Ovary (tissue), 9 donors: Measurements from ENCODE around the gene ZNF652. TPM values are rescaled to one million over a fixed set of nuclear protein-coding genes. Genes with fewer than 3 reads are reported as not detected.

Experiments used
- DNase-seq, 5 donors: peaks; one replicate each; pipeline ENCODE4 v3.0.0-alpha.2; 2019 to 2020
- H3K27ac ChIP-seq, 2 donors: fragments of 200-600 bp; one replicate each; pipeline versions ENCODE4 v1.5.1 to v1.8.0; 2019 to 2022
- H3K27me3 ChIP-seq: fragments of 200-600 bp; one replicate; pipeline ENCODE4 v1.8.0; 2022
- H3K36me3 ChIP-seq: fragments of 200-600 bp; sonication (generic); one replicate; pipeline ENCODE4 v1.5.1; 2019
- H3K4me1 ChIP-seq: one replicate; pipeline ENCODE4 v1.8.1; 2013; ENCODE audit warnings: mild to moderate bottlenecking, moderate library complexity; ENCODE audit not compliant: insufficient read depth
- H3K4me3 ChIP-seq: fragments of 200-600 bp; sonication (generic); one replicate; pipeline ENCODE4 v1.5.1; 2017
- H3K9me3 ChIP-seq, 2 donors: fragments of 200-600 bp in 1 of 2; sonication (generic) in 1 of 2; one replicate each; pipeline versions ENCODE4 v1.5.1 to v1.8.1; 2013 to 2019; ENCODE audit warnings: mild to moderate bottlenecking in 1 of 2, moderate library complexity in 1 of 2
- EP300 ChIP-seq: sonication (generic); formaldehyde crosslinking; IDR thresholded peaks from one replicate; pipeline ENCODE4 v1.6.1; 2017; ENCODE audit warnings: antibody characterized with exemption
- POLR2A ChIP-seq: fragments of 450-650 bp; IDR thresholded peaks from one replicate; pipeline ENCODE4 v1.6.1; 2017; ENCODE audit warnings: antibody characterized with exemption, mild to moderate bottlenecking, moderate library complexity
- WGBS, 3 donors: extraction: QIAGEN DNeasy Blood & Tissue Kit in 1 of 3; methylation state at CpG; one replicate each; pipeline versions ENCODE4 v1.1.5 to v1.1.7; 2013 to 2017; 5-methylcytosine and 5-hydroxymethylcytosine counted together
- intact Hi-C, 4 donors: fragments of 100-400 bp; cut with DNase I; formaldehyde crosslinking; loops; one replicate each; pipeline versions ENCODE4 v1.11.0 to v1.15.1; 2022 to 2023
- polyA plus RNA-seq, 2 donors: library from polyadenylated mRNA; stranded (reverse); fragments of 200-250 nt in 1 of 2; fragments of 350-450 nt in 1 of 2; fragmentation: Illumina TruSeq in 1 of 2; extraction: RNeasy Lipid Tissue Mini Kit (QIAGEN cat#74804) in 1 of 2; gene quantifications; one replicate each; pipeline ENCODE4 v1.2.3, GENCODE V29; 2013 to 2014
- total RNA-seq, 7 donors: library from RNA; depleted of rRNA in 2 of 7; stranded (reverse); fragments of >200 nt in 2 of 7; fragmentation: NEBNext Ultra II Directional in 3 of 7; extraction: Animal tissue kit (Norgen Biotek cat#: 25700) in 3 of 7; gene quantifications; one replicate each; pipeline versions ENCODE4 v1.1.0 to v1.2.4, GENCODE V29; 2016 to 2023
- TF ChIP-seq, protein P1 (sequence below), 3 donors: fragments of 450-650 bp in 2 of 3; fragments of 200-600 bp in 1 of 3; IDR thresholded peaks; one replicate each; pipeline versions ENCODE4 v1.5.1 to v1.8.0; 2016 to 2022; ENCODE audit warnings: antibody characterized with exemption in 3 of 3, mild to moderate bottlenecking in 1 of 3
- donor health status: DM: no; HTN: no; CAD: no; lungs with moderate emphysema.
- donor health status: DM: no; HTN: no; CAD: no.
- donor health status: Bipolar disorder and iron deficiency.
- donor health status: DM: yes; HTN: yes; CAD: no.
- donor health status: DM: no; HTN: no; CAD: no.
- donor health status: DM: yes; HTN: yes; CAD: no.

The ZNF652 gene
- total and polyA plus RNA-seq, 9 donors, result 17.1 to 60.9 (median 48.8) TPM

DNA sequence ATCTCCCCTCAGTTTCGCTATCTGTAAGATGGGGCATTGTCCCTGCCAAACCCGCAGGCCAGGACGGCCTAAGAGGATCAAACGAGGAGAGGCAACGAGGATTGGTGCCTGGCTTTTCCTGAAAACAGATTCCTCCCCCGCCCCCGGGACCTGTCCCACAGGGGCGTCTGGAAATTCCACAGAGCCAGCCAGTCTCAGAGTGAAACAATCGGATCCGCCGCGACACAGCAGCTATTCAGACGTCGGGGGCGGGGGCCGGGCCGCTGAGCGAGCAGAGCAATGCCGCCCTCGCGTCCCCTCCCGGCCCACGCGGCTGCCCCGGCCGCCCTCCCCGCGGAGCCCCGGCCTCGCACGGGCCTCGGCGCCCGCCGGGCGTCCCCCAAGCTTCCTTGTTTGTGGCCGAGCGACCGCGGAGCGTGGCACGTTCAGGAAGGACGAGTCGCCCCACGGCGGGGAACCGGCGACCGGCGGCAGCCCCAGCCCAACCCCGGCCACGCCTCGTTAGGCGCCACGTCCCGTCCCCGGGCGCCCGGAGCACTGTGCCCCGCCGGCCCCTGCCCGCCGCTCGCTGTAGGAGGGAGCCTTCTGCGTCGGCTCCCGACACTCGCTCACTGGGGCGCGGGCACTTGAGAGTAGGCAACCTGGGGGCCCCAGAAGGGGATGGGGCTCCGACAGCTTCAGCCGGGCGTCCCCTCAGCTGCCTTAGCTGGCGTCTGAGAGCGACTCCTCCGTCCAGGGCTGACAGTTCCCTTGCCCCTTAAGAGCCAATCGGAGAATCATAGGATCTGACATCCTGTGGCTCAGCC lies 101.8 kb downstream of the ZNF652 start:
- H3K36me3 ChIP-seq, result no peaks in the 10 kb centered on the region
- peak overlapping the region; percentile 23 for H3K4me3 ChIP-seq
- DNase-seq, result peak; percentile 10 to 50 (median 19)
- H3K27ac ChIP-seq, result no peak overlapping the region
- WGBS, 3 donors, result 1 to 2% (median 1%) methylated on average over 39 to 77 of the region's 77 CpGs
- H3K4me1 ChIP-seq, result peaks cover 1% of the 10 kb centered on the region
- intact Hi-C loops, result no loop called here
- no peak for TF ChIP-seq POLR2A
- TF ChIP-seq EP300, result no peak
- TF ChIP-seq, protein P1, sequence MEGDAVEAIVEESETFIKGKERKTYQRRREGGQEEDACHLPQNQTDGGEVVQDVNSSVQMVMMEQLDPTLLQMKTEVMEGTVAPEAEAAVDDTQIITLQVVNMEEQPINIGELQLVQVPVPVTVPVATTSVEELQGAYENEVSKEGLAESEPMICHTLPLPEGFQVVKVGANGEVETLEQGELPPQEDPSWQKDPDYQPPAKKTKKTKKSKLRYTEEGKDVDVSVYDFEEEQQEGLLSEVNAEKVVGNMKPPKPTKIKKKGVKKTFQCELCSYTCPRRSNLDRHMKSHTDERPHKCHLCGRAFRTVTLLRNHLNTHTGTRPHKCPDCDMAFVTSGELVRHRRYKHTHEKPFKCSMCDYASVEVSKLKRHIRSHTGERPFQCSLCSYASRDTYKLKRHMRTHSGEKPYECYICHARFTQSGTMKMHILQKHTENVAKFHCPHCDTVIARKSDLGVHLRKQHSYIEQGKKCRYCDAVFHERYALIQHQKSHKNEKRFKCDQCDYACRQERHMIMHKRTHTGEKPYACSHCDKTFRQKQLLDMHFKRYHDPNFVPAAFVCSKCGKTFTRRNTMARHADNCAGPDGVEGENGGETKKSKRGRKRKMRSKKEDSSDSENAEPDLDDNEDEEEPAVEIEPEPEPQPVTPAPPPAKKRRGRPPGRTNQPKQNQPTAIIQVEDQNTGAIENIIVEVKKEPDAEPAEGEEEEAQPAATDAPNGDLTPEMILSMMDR (IDR thresholded peaks at IDR 0.05), result no peak
- H3K9me3 ChIP-seq, result no peaks in the 10 kb centered on the region
- H3K27me3 ChIP-seq, result no peaks in the 10 kb centered on the region

DNA sequence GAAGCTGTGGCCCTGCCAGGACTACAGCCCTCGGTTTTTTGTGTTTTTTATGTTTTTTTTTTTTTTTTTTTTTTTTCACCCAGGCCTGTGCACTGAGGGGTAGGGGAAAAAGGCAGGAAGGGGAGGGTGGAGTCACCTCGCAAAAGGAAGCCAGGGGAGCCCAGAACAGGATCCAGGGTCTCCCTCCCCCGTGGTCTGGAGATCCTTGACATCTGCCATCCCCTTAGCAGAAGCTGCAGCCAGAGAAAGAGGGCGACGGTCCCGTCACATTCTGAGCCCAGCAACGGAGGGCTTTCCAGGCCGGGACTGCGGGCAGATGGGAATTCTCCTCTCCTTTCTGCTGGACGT lies 102.4 kb downstream of the ZNF652 start:
- 9 to 14% (median 10%) methylated on average over 10 of the region's 10 CpGs for WGBS, 3 donors
- DNase-seq, result no peak

DNA sequence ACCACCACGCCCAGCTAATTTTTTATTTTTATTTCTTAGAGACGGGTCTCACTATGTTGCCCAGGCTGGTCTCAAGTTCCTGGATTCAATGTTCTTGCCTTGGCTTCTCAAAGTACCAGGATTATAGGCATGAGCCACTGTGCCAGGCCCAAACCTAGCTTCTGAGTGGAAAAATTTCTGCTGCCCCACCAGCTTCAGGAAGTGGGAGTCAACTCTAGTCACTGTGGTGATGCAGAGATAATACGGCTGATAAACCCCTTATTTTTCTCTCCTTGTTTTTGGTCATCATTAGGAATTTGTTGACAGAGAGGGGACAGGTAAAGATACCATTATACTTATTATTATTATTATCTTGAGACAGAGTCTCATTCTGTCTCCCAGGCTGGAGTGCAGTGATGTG lies 103.7 kb downstream of the ZNF652 start:
- TF ChIP-seq, protein P1 (IDR thresholded peaks at IDR 0.05), result no peak
- no peak for TF ChIP-seq POLR2A
- no peak for TF ChIP-seq EP300
- no peak overlapping the region for H3K4me3 ChIP-seq
- no peaks in the 10 kb centered on the region for H3K27me3 ChIP-seq
- peaks cover 1% of the 10 kb centered on the region for H3K4me1 ChIP-seq
- no peaks in the 10 kb centered on the region for H3K36me3 ChIP-seq
- no peak overlapping the region for H3K27ac ChIP-seq
- DNase-seq, result no peak
- 89 to 92% (median 91%) methylated on average over 3 of the region's 3 CpGs for WGBS, 3 donors
- no peaks in the 10 kb centered on the region for H3K9me3 ChIP-seq
- intact Hi-C loops, result no loop called here

More for the DNA sequence above, 102.4 kb downstream of the ZNF652 start:
- H3K27me3 ChIP-seq, result no peaks in the 10 kb centered on the region
- H3K27ac ChIP-seq, result no peak overlapping the region
- no peak for TF ChIP-seq POLR2A
- TF ChIP-seq, protein P1 (IDR thresholded peaks at IDR 0.05), result no peak
- no peaks in the 10 kb centered on the region for H3K36me3 ChIP-seq
- peaks cover 1% of the 10 kb centered on the region for H3K4me1 ChIP-seq
- peak overlapping the region; percentile 23 for H3K4me3 ChIP-seq
- H3K9me3 ChIP-seq, result no peaks in the 10 kb centered on the region
- intact Hi-C loops, result no loop called here

DNA sequence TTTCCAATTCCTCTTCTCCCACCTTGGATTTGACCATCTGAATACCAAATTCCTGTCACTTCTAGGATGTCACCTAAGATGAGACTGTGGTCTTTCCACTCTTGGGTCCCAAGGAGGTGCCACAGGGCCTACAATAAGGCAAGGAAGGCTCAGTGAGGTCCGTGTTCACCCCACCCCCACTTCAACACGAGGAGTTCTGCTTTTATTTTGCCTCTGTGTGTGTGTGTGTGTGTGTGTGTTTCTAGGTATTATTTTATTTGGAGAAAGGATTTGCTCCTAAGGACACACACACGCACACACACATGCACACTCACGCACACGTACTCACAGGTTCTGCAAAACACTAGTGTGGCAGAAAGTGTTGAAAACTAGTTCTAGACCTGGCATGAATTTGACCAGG lies 106.9 kb downstream of the ZNF652 start:
- intact Hi-C loops, result no loop called here
- no peak overlapping the region for H3K4me3 ChIP-seq
- no peak for DNase-seq
- H3K27me3 ChIP-seq, result no peaks in the 10 kb centered on the region
- no peak for TF ChIP-seq POLR2A
- TF ChIP-seq, protein P1 (IDR thresholded peaks at IDR 0.05), result no peak
- TF ChIP-seq EP300, result no peak
- H3K4me1 ChIP-seq, result peaks cover 1% of the 10 kb centered on the region
- no peaks in the 10 kb centered on the region for H3K36me3 ChIP-seq
- no peak overlapping the region for H3K27ac ChIP-seq
- no peaks in the 10 kb centered on the region for H3K9me3 ChIP-seq
- 57 to 70% (median 65%) methylated on average over 5 of the region's 5 CpGs for WGBS, 3 donors
